Upper lobe of left lung (tissue), 6 donors: ENCODE results near the gene RFTN1. TPM values are rescaled to one million over a fixed set of nuclear protein-coding genes. Genes with fewer than 3 reads are reported as not detected.

Experiments used
- ATAC-seq, 2 donors: fragments of 200-7000 bp; cut with Tn5 transposase; one replicate each; pipeline ENCODE4 v1.9.1; 2022; ENCODE audit warnings: mild to moderate bottlenecking in 2 of 2, moderate library complexity in 2 of 2; ENCODE audit not compliant: low FRiP score in 2 of 2
- DNase-seq, 2 donors: peaks; one replicate each; pipeline ENCODE4 v3.0.0-alpha.2; 2019 to 2020
- H3K27ac ChIP-seq, 4 donors: fragments of 200-600 bp; sonication (generic); one replicate each; pipeline ENCODE4 v1.5.1; 2016 to 2019
- H3K27me3 ChIP-seq, 4 donors: fragments of 200-600 bp; sonication (generic); one replicate each; pipeline ENCODE4 v1.5.1; 2017 to 2019
- H3K36me3 ChIP-seq, 4 donors: fragments of 200-600 bp; sonication (generic); one replicate each; pipeline ENCODE4 v1.5.1; 2016 to 2019
- H3K4me1 ChIP-seq, 4 donors: fragments of 200-600 bp; sonication (generic); one replicate each; pipeline ENCODE4 v1.5.1; 2018 to 2019
- H3K4me3 ChIP-seq, 4 donors: fragments of 200-600 bp; sonication (generic); one replicate each; pipeline ENCODE4 v1.5.1; 2017 to 2019; ENCODE audit warnings: mild to moderate bottlenecking in 2 of 4, moderate library complexity in 1 of 4
- H3K9me3 ChIP-seq, 4 donors: fragments of 200-600 bp; sonication (generic); one replicate each; pipeline ENCODE4 v1.5.1; 2018 to 2019
- CTCF ChIP-seq, 6 experiments: fragments of 450-650 bp in 4 of 6; fragments of 200-600 bp in 2 of 6; sonication (generic) in 2 of 6; IDR thresholded peaks; one replicate each; pipeline ENCODE4 v1.5.1; 2016 to 2019; ENCODE audit warnings: antibody characterized with exemption in 6 of 6
- EP300 ChIP-seq, 4 donors: sonication (generic); formaldehyde crosslinking; IDR thresholded peaks; one replicate each; pipeline ENCODE4 v1.5.1; 2017; ENCODE audit warnings: antibody characterized with exemption in 4 of 4, control low read depth in 2 of 4
- POLR2A ChIP-seq, 4 donors: fragments of 450-650 bp; IDR thresholded peaks; one replicate each; pipeline ENCODE4 v1.5.1; 2016 to 2017; ENCODE audit warnings: antibody characterized with exemption in 4 of 4, mild to moderate bottlenecking in 2 of 4
- POLR2AphosphoS5 ChIP-seq, 2 donors: sonication (generic); formaldehyde crosslinking; IDR thresholded peaks; one replicate each; pipeline ENCODE4 v1.5.1; 2017; ENCODE audit warnings: antibody characterized with exemption in 2 of 2
- WGBS, 2 donors: methylation state at CpG; one replicate each; pipeline ENCODE4 v1.1.5; 2017 to 2018; 5-methylcytosine and 5-hydroxymethylcytosine counted together
- total RNA-seq, 6 donors: library from RNA; depleted of rRNA in 4 of 6; stranded (reverse); fragments of >200 nt in 4 of 6; gene quantifications; one replicate each; pipeline versions ENCODE4 v1.1.0 to v1.2.1, GENCODE V29; 2016 to 2021
- donor health status: DM: no; HTN: no; CAD: no; lungs with moderate emphysema.
- donor health status: DM: no; HTN: yes; CAD: no; lungs with severe emphysema.

Gene RFTN1
- total RNA-seq, 6 donors from 2014 or later, result 62.1 to 121 (median 76.1) TPM

GRCh38 chr3:16359331-16359730 is 154.2 kb downstream of the RFTN1 start:
- DNase-seq (no peak), ATAC-seq (peak in 1 of 2 donors; percentile 32)
- no peak overlapping the region for H3K4me3 ChIP-seq
- no peak overlapping the region for H3K27ac ChIP-seq
- TF ChIP-seq POLR2AphosphoS5 (IDR thresholded peaks at IDR 0.05), result no peak
- no peak for TF ChIP-seq EP300 (IDR thresholded peaks at IDR 0.05)
- no peak for TF ChIP-seq POLR2A (IDR thresholded peaks at IDR 0.05)
- no peak for TF ChIP-seq CTCF (IDR thresholded peaks at IDR 0.05)
- H3K4me1 ChIP-seq, result peaks cover 0 to 3% (median 0%) of the 10 kb centered on the region in 4 donors
- WGBS, 2 donors, result 54% methylated on average over 4 of the region's 4 CpGs
- H3K36me3 ChIP-seq, result peaks cover 0 to 46% (median 10%) of the 10 kb centered on the region in 4 donors
- no peaks in the 10 kb centered on the region for H3K27me3 ChIP-seq
- H3K9me3 ChIP-seq, result no peaks in the 10 kb centered on the region

GRCh38 chr3:16358336-16358735 is 155.2 kb downstream of the RFTN1 start:
- H3K27ac ChIP-seq, result no peak overlapping the region
- H3K27me3 ChIP-seq, result no peaks in the 10 kb centered on the region
- TF ChIP-seq CTCF (IDR thresholded peaks at IDR 0.05) (no peak), EP300 (IDR thresholded peaks at IDR 0.05) (no peak), POLR2AphosphoS5 (IDR thresholded peaks at IDR 0.05) (no peak), POLR2A (IDR thresholded peaks at IDR 0.05) (no peak)
- H3K4me1 ChIP-seq, result peaks cover 0 to 3% (median 0%) of the 10 kb centered on the region in 4 donors
- H3K9me3 ChIP-seq, result no peaks in the 10 kb centered on the region
- no peak for DNase-seq
- WGBS, 2 donors, result 75 to 81% methylated on average over 3 of the region's 3 CpGs
- H3K4me3 ChIP-seq, result no peak overlapping the region
- H3K36me3 ChIP-seq, result peaks cover 0 to 40% (median 8%) of the 10 kb centered on the region in 4 donors
- ATAC-seq, result no peak

- no peaks in the 10 kb centered on the region for H3K9me3 ChIP-seq
- peaks cover 0 to 3% (median 0%) of the 10 kb centered on the region in 4 donors for H3K4me1 ChIP-seq
- H3K4me3 ChIP-seq, result no peak overlapping the region
- 72 to 74% methylated on average over 9 of the region's 9 CpGs for WGBS, 2 donors
- DNase-seq, result no peak
- H3K27me3 ChIP-seq, result no peaks in the 10 kb centered on the region
- ATAC-seq, result no peak
- peaks cover 0 to 34% (median 8%) of the 10 kb centered on the region in 4 donors for H3K36me3 ChIP-seq
- H3K27ac ChIP-seq, result no peak overlapping the region
- TF ChIP-seq EP300 (IDR thresholded peaks at IDR 0.05) (no peak), POLR2A (IDR thresholded peaks at IDR 0.05) (no peak), POLR2AphosphoS5 (IDR thresholded peaks at IDR 0.05) (no peak), CTCF (IDR thresholded peaks at IDR 0.05) (no peak)
Measured at GRCh38 chr3:16357186-16358121, 156.0 kb downstream of the RFTN1 start.

- TF ChIP-seq EP300 (IDR thresholded peaks at IDR 0.05), result no peak
- no peak for TF ChIP-seq POLR2AphosphoS5 (IDR thresholded peaks at IDR 0.05)
- no peak for TF ChIP-seq CTCF (IDR thresholded peaks at IDR 0.05)
- TF ChIP-seq POLR2A (IDR thresholded peaks at IDR 0.05), result no peak
- Histone ChIP-seq H3K4me1 (peaks cover 0 to 3% (median 0%) of the 10 kb centered on the region in 4 donors), H3K27ac (no peak overlapping the region), H3K9me3 (no peaks in the 10 kb centered on the region), H3K4me3 (no peak overlapping the region), H3K27me3 (no peaks in the 10 kb centered on the region), H3K36me3 (peaks cover 0 to 35% (median 8%) of the 10 kb centered on the region in 4 donors)
- ATAC-seq (no peak), DNase-seq (no peak)
- WGBS, 2 donors, result 94 to 95% methylated on average over 6 of the region's 6 CpGs
Measured at GRCh38 chr3:16355828-16356227, 157.7 kb downstream of the RFTN1 start.
